ENCODE results near the gene KMT2A. TPM values are rescaled to one million over a fixed set of nuclear protein-coding genes. Genes with fewer than 3 reads are reported as not detected.
A peak's percentile ranks its signal among the peaks of the same experiment; 100 is the strongest.

The KMT2A gene
- total and polyA plus RNA-seq, 2 experiments from 2014 or later: 34.3 to 72.2 TPM

- TF ChIP-seq ZNF462 (CRISPR knock-in tag; IDR thresholded peaks at IDR 0.05) (no peak), POLR2AphosphoS5 (IDR thresholded peaks at IDR 0.05; ENCODE audit: low read depth) (no peak), JUNB (IDR thresholded peaks at IDR 0.05; ENCODE audit: unreplicated experiment) (no peak), CTCF (conservative IDR thresholded peaks at IDR 0.05; ENCODE audit: low read depth in 2 of 2) (no peak)
These were observed 2.1 kb downstream of the KMT2A start (continued) for GRCh38 chr11:118438314-118438931.

- DNase-seq (ENCODE audit: low spot score): no peak
- no peaks in the 10 kb centered on the region; the same call in 2 of the 3 replicates for H3K9me3 Mint-ChIP-seq
- ATAC-seq: no peak
- H3K36me3 Mint-ChIP-seq (ENCODE audit: low read depth): peaks cover 20% of the 10 kb centered on the region
- Histone ChIP-seq H3K27me3 (ENCODE audit: insufficient read depth) (no peaks in the 10 kb centered on the region), H3K4me1 (ENCODE audit: insufficient read depth) (peaks cover 41% of the 10 kb centered on the region), H3K36me3 (ENCODE audit: insufficient read depth) (peaks cover 4% of the 10 kb centered on the region; the same call in 1 of the 2 replicates), H4K20me1 (replicated peaks; ENCODE audit: insufficient read depth) (peaks cover 69% of the 10 kb centered on the region), H2AFZ (no peak overlapping the region), H3K4me2 (peak overlapping the region; percentile 96), H3K79me2 (replicated peaks; ENCODE audit: insufficient read depth) (peaks cover 80% of the 10 kb centered on the region), H3K4me3 (peak overlapping the region; percentile 77), H3F3A (replicated peaks; ENCODE audit: low read depth) (peaks cover 6% of the 10 kb centered on the region; the same call in 1 of the 2 replicates), H3K27ac (ENCODE audit: low read depth) (no peak overlapping the region), H3K9me2 (ENCODE audit: insufficient read depth) (no peaks in the 10 kb centered on the region)
- H3K4me3 Mint-ChIP-seq: peak overlapping the region; percentile 97
- no peak for TF ChIP-seq JUNB (IDR thresholded peaks at IDR 0.05; ENCODE audit: unreplicated experiment)
- TF ChIP-seq STAT1 (IDR thresholded peaks at IDR 0.05; ENCODE audit: unreplicated experiment): no peak
- no peak for TF ChIP-seq REST (IDR thresholded peaks at IDR 0.05; ENCODE audit: unreplicated experiment)
- no peak for TF ChIP-seq POLR2AphosphoS5 (IDR thresholded peaks at IDR 0.05; ENCODE audit: low read depth)
- peaks cover 9% of the 10 kb centered on the region for H3K27me3 Mint-ChIP-seq (ENCODE audit: insufficient read depth, low read depth, poor library complexity)
- no peak overlapping the region for H3K27ac Mint-ChIP-seq
- H3K4me1 Mint-ChIP-seq: peaks cover 48% of the 10 kb centered on the region
These were observed 3.4 kb downstream of the KMT2A start for GRCh38 chr11:118439646-118440045.
